HG03439 (cell line): Measurements from ENCODE around the gene PROSER3.

Source experiments
- ATAC-seq: cut with Tn5 transposase; IDR thresholded peaks from one replicate; pipeline ENCODE4 v1.9.1; 2021; ENCODE audit warnings: mild to moderate bottlenecking, moderate library complexity; ENCODE audit not compliant: unreplicated experiment

PROSER3 gene

GRCh38 chr19:35738021-35738886 lies 19.7 kb upstream of the PROSER3 start:
- ATAC-seq = no peak

- no peak for ATAC-seq
These were observed 19.1 kb upstream of the PROSER3 start for GRCh38 chr19:35738887-35739229.

GRCh38 chr19:35739275-35740107 lies 18.5 kb upstream of the PROSER3 start:
- ATAC-seq = no peak

- ATAC-seq = no peak
These were observed 17.9 kb upstream of the PROSER3 start for GRCh38 chr19:35740108-35740422.

- peak; percentile 47 for ATAC-seq
These were observed 17.4 kb upstream of the PROSER3 start for GRCh38 chr19:35740423-35741202.

- no peak for ATAC-seq
These were observed 16.8 kb upstream of the PROSER3 start for GRCh38 chr19:35741203-35741515.

GRCh38 chr19:35742121-35742724 lies 15.8 kb upstream of the PROSER3 start, which contains the start of gene IGFLR1:
Gene IGFLR1, minus strand, starts transcription at chr19:35742452. Its CDS starts 1,272 bp downstream, at chr19:35741180.
- no peak for ATAC-seq

- no peak for ATAC-seq
These were observed 14.1 kb upstream of the PROSER3 start for GRCh38 chr19:35743640-35744429.

- peak; percentile 36 for ATAC-seq
These were observed 13.3 kb upstream of the PROSER3 start for GRCh38 chr19:35744430-35745327.

GRCh38 chr19:35745328-35746086 lies 12.5 kb upstream of the PROSER3 start, which contains the start of the genes PSENEN and U2AF1L4:
Gene PSENEN, plus strand, starts transcription at chr19:35745651. Its CDS starts 280 bp downstream, at chr19:35745931.
Gene U2AF1L4, minus strand, starts transcription at chr19:35745418. Its CDS starts 27 bp downstream, at chr19:35745391.
- ATAC-seq = peak; percentile 44

- ATAC-seq = no peak
These were observed 11.9 kb upstream of the PROSER3 start for GRCh38 chr19:35746087-35746462.

- ATAC-seq = no peak
These were observed 11.4 kb upstream of the PROSER3 start for GRCh38 chr19:35746531-35746930.

- peak; percentile 70 for ATAC-seq
These were observed 9.6 kb upstream of the PROSER3 start, which contains the start of gene LIN37 for GRCh38 chr19:35748106-35749020. Gene LIN37, plus strand, starts transcription at chr19:35748576. Its CDS starts 149 bp downstream, at chr19:35748725.

- no peak for ATAC-seq
These were observed 7.8 kb upstream of the PROSER3 start for GRCh38 chr19:35750167-35750566.

GRCh38 chr19:35751839-35752745 lies 5.9 kb upstream of the PROSER3 start:
- no peak for ATAC-seq

- no peak for ATAC-seq
These were observed 5.1 kb upstream of the PROSER3 start for GRCh38 chr19:35752746-35753350.
